ENCODE measurements around the gene ADAMTS10. TPM values are rescaled to one million over a fixed set of nuclear protein-coding genes. Genes with fewer than 3 reads are reported as not detected.

Gene ADAMTS10
- total RNA-seq (2021; ENCODE audit: unreplicated experiment): 10.2 TPM
- 8.4 TPM in 2 replicates for polyA plus RNA-seq (2012)
- Bru-seq, nascent RNA: percentile 47 among the genes with signal in this experiment
- BruChase-seq, experiment 1, labeled RNA remaining after a 6-hour chase: percentile 55 among the genes with signal in this experiment
- percentile 48 among the genes with signal in this experiment for BruChase-seq, experiment 2, labeled RNA remaining after a 2-hour chase
- long read RNA-seq, partial matches to known transcripts: 0 of 5 reads
- long read RNA-seq, other reads (novel, unspliced or antisense): 5 of 5 reads

DNA sequence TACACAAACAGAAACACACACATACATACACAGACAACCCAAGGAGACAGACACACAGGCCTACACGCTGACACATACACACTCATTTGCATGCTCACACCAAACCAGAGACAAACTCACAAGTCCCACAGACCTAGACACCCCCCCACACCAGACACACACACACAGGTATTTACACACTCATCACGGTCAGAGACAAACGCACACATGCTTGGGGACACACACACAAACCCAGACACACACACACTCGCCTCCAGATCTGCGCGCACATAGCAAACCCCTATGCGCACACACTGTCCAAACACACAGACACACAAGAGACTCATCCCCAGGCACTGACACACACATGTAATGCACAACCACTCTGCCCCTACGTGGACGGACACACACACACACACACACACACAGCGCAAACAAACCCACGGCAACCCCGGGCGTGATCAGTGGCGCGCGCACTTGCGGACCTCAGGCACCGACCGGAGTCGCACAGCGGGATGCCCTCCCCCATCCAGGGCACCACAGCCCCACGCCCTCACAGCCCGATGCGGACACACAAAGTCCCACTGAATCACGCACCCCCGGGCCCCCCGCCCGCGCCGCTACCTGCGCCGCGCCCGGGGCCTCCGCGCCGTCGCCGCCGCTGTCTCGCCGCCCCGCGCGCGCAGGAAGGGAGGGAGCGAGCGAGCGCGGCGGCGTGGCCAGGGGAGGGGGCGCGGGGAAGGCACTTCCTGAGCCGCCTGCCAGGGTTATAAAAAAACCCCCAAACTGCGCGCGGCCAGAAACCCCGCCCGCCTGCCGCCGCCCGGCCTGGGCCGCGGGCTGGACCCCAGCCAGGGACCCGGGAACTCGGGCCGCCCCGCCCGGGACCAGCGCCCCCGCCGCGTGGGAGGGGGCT, at the start of gene ADAMTS10:
Gene ADAMTS10 (minus strand): TSS at position 675 of the 895 bp plus-strand sequence. CDS start 5,005 bp downstream, outside the sequence.
- H3K27ac ChIP-seq (ENCODE audit: low read depth, low read length): peak within 1 kb of the TSS; percentile 86
- no peaks in the 10 kb centered on the region for H3K36me3 ChIP-seq (ENCODE audit: control insufficient read depth in 1 of 2, insufficient read depth in 2 of 2, low read length in 2 of 2)
- no peaks in the 10 kb centered on the region for H4K20me1 ChIP-seq (ENCODE audit: insufficient read depth)
- intact Hi-C loops (cut with micrococcal nuclease): no loop called here
- RAD21 ChIA-PET (ENCODE audit: low non-redundant PET in 1 of 2, low total read pairs in 2 of 2, uncharacterized antibody in 2 of 2, unreplicated experiment in 2 of 2): no interaction called here
- TSS peak; percentile 69 for BruUV-seq (replicated peaks)
- H3K4me1 ChIP-seq (ENCODE audit: control insufficient read depth in 1 of 2, insufficient read depth in 2 of 2, low read length in 2 of 2): peaks cover 10 to 31% of the 10 kb centered on the region in 2 experiments
- H3K4me3 ChIP-seq (replicated peaks in 1 of 2; ENCODE audit: low read depth in 1 of 2, low read length in 2 of 2): peak within 1 kb of the TSS; percentile 70 to 79
- H3K4me2 ChIP-seq (ENCODE audit: low read length): peak within 1 kb of the TSS; percentile 97
- H3K9me2 ChIP-seq (ENCODE audit: insufficient read depth): no peaks in the 10 kb centered on the region
- peak within 1 kb of the TSS; percentile 73 for H3K9ac ChIP-seq (ENCODE audit: low read length)
- POLR2A ChIA-PET: no interaction called here
- CTCF ChIA-PET: no interaction called here
- no peaks in the 10 kb centered on the region for H3K79me2 ChIP-seq (ENCODE audit: insufficient read depth, low read length)
- H3K27me3 ChIP-seq (ENCODE audit: insufficient read depth, low read length): no peaks in the 10 kb centered on the region
- no peak for DNase-seq (ENCODE audit: low read depth, low spot score)
- no peaks in the 10 kb centered on the region for H3K9me3 ChIP-seq (ENCODE audit: control insufficient read depth in 1 of 2, insufficient read depth in 1 of 2, low read depth in 1 of 2, low read length in 2 of 2)
- H2AFZ ChIP-seq (ENCODE audit: low read depth, low read length, poor library complexity, severe bottlenecking): peak within 1 kb of the TSS; percentile 28
- peak; percentile 35 for ATAC-seq
- TF ChIP-seq YY1 (IDR thresholded peaks at IDR 0.05; ENCODE audit: extremely low read depth, insufficient replicate concordance, low read depth, low read length) (no peak), SIN3A (IDR thresholded peaks at IDR 0.05; ENCODE audit: low read depth) (no peak), ZFX (IDR thresholded peaks at IDR 0.05) (0 out of 2 replicates have a peak, but pooled peaks have one; percentile 37), CBX3 (IDR thresholded peaks at IDR 0.05; ENCODE audit: low read depth) (no peak), ELF1 (IDR thresholded peaks at IDR 0.05; ENCODE audit: borderline replicate concordance, low read depth) (no peak), TCF7L2 (IDR thresholded peaks at IDR 0.05; ENCODE audit: borderline replicate concordance, extremely low read depth, insufficient read depth, insufficient read length) (no peak), RAD21 (IDR thresholded peaks at IDR 0.05; ENCODE audit: low read depth) (no peak), POLR2AphosphoS5 (IDR thresholded peaks at IDR 0.05; ENCODE audit: low read depth, low read length) (peak; percentile 18; the same call in 1 of the 2 replicates), EZH2 (IDR thresholded peaks at IDR 0.05) (no peak), EGR1 (IDR thresholded peaks at IDR 0.05; ENCODE audit: low read depth) (no peak), EZH2phosphoT487 (IDR thresholded peaks at IDR 0.05; ENCODE audit: borderline replicate concordance) (no peak), SRF (IDR thresholded peaks at IDR 0.05; ENCODE audit: low read depth) (no peak), SP1 (IDR thresholded peaks at IDR 0.05; ENCODE audit: low read depth) (no peak)
- TF ChIP-seq, protein P1, sequence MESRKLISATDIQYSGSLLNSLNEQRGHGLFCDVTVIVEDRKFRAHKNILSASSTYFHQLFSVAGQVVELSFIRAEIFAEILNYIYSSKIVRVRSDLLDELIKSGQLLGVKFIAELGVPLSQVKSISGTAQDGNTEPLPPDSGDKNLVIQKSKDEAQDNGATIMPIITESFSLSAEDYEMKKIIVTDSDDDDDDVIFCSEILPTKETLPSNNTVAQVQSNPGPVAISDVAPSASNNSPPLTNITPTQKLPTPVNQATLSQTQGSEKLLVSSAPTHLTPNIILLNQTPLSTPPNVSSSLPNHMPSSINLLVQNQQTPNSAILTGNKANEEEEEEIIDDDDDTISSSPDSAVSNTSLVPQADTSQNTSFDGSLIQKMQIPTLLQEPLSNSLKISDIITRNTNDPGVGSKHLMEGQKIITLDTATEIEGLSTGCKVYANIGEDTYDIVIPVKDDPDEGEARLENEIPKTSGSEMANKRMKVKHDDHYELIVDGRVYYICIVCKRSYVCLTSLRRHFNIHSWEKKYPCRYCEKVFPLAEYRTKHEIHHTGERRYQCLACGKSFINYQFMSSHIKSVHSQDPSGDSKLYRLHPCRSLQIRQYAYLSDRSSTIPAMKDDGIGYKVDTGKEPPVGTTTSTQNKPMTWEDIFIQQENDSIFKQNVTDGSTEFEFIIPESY (IDR thresholded peaks at IDR 0.05; ENCODE audit: extremely low read depth, insufficient replicate concordance, low read length): no peak
- TF ChIP-seq, protein P2, sequence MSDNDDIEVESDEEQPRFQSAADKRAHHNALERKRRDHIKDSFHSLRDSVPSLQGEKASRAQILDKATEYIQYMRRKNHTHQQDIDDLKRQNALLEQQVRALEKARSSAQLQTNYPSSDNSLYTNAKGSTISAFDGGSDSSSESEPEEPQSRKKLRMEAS (IDR thresholded peaks at IDR 0.05): peak; percentile 41
- TF ChIP-seq, protein P3, sequence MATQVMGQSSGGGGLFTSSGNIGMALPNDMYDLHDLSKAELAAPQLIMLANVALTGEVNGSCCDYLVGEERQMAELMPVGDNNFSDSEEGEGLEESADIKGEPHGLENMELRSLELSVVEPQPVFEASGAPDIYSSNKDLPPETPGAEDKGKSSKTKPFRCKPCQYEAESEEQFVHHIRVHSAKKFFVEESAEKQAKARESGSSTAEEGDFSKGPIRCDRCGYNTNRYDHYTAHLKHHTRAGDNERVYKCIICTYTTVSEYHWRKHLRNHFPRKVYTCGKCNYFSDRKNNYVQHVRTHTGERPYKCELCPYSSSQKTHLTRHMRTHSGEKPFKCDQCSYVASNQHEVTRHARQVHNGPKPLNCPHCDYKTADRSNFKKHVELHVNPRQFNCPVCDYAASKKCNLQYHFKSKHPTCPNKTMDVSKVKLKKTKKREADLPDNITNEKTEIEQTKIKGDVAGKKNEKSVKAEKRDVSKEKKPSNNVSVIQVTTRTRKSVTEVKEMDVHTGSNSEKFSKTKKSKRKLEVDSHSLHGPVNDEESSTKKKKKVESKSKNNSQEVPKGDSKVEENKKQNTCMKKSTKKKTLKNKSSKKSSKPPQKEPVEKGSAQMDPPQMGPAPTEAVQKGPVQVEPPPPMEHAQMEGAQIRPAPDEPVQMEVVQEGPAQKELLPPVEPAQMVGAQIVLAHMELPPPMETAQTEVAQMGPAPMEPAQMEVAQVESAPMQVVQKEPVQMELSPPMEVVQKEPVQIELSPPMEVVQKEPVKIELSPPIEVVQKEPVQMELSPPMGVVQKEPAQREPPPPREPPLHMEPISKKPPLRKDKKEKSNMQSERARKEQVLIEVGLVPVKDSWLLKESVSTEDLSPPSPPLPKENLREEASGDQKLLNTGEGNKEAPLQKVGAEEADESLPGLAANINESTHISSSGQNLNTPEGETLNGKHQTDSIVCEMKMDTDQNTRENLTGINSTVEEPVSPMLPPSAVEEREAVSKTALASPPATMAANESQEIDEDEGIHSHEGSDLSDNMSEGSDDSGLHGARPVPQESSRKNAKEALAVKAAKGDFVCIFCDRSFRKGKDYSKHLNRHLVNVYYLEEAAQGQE (IDR thresholded peaks at IDR 0.05; ENCODE audit: low read depth): no peak
- TF ChIP-seq, protein P4, sequence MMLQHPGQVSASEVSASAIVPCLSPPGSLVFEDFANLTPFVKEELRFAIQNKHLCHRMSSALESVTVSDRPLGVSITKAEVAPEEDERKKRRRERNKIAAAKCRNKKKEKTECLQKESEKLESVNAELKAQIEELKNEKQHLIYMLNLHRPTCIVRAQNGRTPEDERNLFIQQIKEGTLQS (IDR thresholded peaks at IDR 0.05): no peak
